Trophoblast cell (in vitro differentiated cells and primary cell): ENCODE results near the gene MED25. TPM values are rescaled to one million over a fixed set of nuclear protein-coding genes. Genes with fewer than 3 reads are reported as not detected.
A peak's percentile ranks its signal among the peaks of the same experiment; 100 is the strongest.

Source experiments
- DNase-seq, 2 donors: peaks; one replicate each; pipeline ENCODE4 v3.0.0-alpha.2; 2016
- H2AFZ ChIP-seq: 2 replicates; pipeline ENCODE4 v1.6.1; 2013; ENCODE audit warnings: low read length, moderate library complexity, mild to moderate bottlenecking; ENCODE audit not compliant: insufficient read depth, poor library complexity
- H2AK5ac ChIP-seq: 2 replicates; pipeline ENCODE4 v1.6.1; 2013; ENCODE audit warnings: mild to moderate bottlenecking, low read length
- H2BK120ac ChIP-seq: 2 replicates; pipeline ENCODE4 v1.6.1; 2013; ENCODE audit warnings: low read length, mild to moderate bottlenecking, moderate library complexity; ENCODE audit not compliant: insufficient read depth, poor library complexity
- H2BK12ac ChIP-seq: 2 replicates; pipeline ENCODE4 v1.6.1; 2013; ENCODE audit warnings: mild to moderate bottlenecking, low read length, moderate library complexity
- H2BK5ac ChIP-seq: 2 replicates; pipeline ENCODE4 v1.6.1; 2013; ENCODE audit warnings: low read length, low read depth, moderate library complexity, mild to moderate bottlenecking; ENCODE audit not compliant: poor library complexity
- H3K14ac ChIP-seq: 2 replicates; pipeline ENCODE4 v1.6.1; 2013; ENCODE audit warnings: mild to moderate bottlenecking, low read length
- H3K18ac ChIP-seq: 2 replicates; pipeline ENCODE4 v1.6.1; 2013; ENCODE audit warnings: mild to moderate bottlenecking, low read length
- H3K23ac ChIP-seq: 2 replicates; pipeline ENCODE4 v1.6.1; 2013; ENCODE audit warnings: low read length
- H3K27ac ChIP-seq: 2 replicates; pipeline ENCODE4 v1.5.1; 2013; ENCODE audit warnings: low read depth, mild to moderate bottlenecking, inconsistent platforms, low read length, moderate library complexity
- H3K27me3 ChIP-seq: 2 replicates; pipeline ENCODE4 v1.6.1; 2013; ENCODE audit warnings: inconsistent platforms, mild to moderate bottlenecking, low read length, moderate library complexity; ENCODE audit not compliant: insufficient read depth
- H3K36me3 ChIP-seq, 2 experiments: 1 replicate in 1 of 2; 2 replicates in 1 of 2; pipeline ENCODE4 v1.6.1; 2013; ENCODE audit warnings: low read length in 2 of 2, mild to moderate bottlenecking in 2 of 2, moderate library complexity in 1 of 2; ENCODE audit not compliant: insufficient read depth in 2 of 2, control insufficient read depth in 1 of 2
- H3K4ac ChIP-seq: 2 replicates; pipeline ENCODE4 v1.6.1; 2013; ENCODE audit warnings: low read depth, mild to moderate bottlenecking, low read length, moderate library complexity
- H3K4me1 ChIP-seq, 2 experiments: 1 replicate in 1 of 2; 2 replicates in 1 of 2; pipeline ENCODE4 v1.6.1; 2013; ENCODE audit warnings: low read length in 2 of 2, mild to moderate bottlenecking in 2 of 2, moderate library complexity in 1 of 2; ENCODE audit not compliant: insufficient read depth in 2 of 2, control insufficient read depth in 1 of 2
- H3K4me2 ChIP-seq: 2 replicates; pipeline ENCODE4 v1.6.1; 2013; ENCODE audit warnings: inconsistent platforms, mild to moderate bottlenecking, low read length, moderate library complexity
- H3K4me3 ChIP-seq: 2 replicates; pipeline ENCODE4 v1.5.1; 2013; ENCODE audit warnings: mild to moderate bottlenecking, low read depth, low read length, inconsistent platforms
- H3K79me1 ChIP-seq: one replicate; pipeline ENCODE4 v1.6.1; 2013; ENCODE audit warnings: low read length
- H3K79me2 ChIP-seq: 2 replicates; pipeline ENCODE4 v1.6.1; 2013; ENCODE audit warnings: low read length, mild to moderate bottlenecking; ENCODE audit not compliant: control insufficient read depth, insufficient read depth, poor library complexity
- H3K9ac ChIP-seq: 2 replicates; pipeline ENCODE4 v1.6.1; 2013; ENCODE audit warnings: mild to moderate bottlenecking, low read length
- H3K9me3 ChIP-seq: 2 replicates; pipeline ENCODE4 v1.6.1; 2013; ENCODE audit warnings: low read depth, mild to moderate bottlenecking, control low read depth, inconsistent platforms, low read length; ENCODE audit not compliant: insufficient read depth
- H4K12ac ChIP-seq: 2 replicates; pipeline ENCODE4 v1.6.1; 2013; ENCODE audit warnings: low read depth, mild to moderate bottlenecking, low read length, moderate library complexity
- H4K8ac ChIP-seq: 2 replicates; pipeline ENCODE4 v1.6.1; 2013; ENCODE audit warnings: low read depth, mild to moderate bottlenecking, low read length, moderate library complexity
- H4K91ac ChIP-seq: one replicate; pipeline ENCODE4 v1.6.1; 2013; ENCODE audit warnings: low read depth, mild to moderate bottlenecking, low read length, moderate library complexity
- WGBS: extraction: QIAGEN DNeasy Blood & Tissue Kit; methylation state at CpG from one replicate; pipeline ENCODE4 v1.1.7; 2013; ENCODE audit warnings: missing lambda C conversion rate; ENCODE audit not compliant: insufficient read length, insufficient coverage; ENCODE audit errors: extremely low coverage; 5-methylcytosine and 5-hydroxymethylcytosine counted together
- polyA plus RNA-seq: library from polyadenylated mRNA; stranded (reverse); fragments of 200-250 nt; gene quantifications from 2 replicates; pipeline ENCODE4 v1.2.3, GENCODE V29; 2013

The MED25 gene
- 50.3 and 50.7 TPM in 2 replicates for polyA plus RNA-seq

GRCh38 chr19:49817964-49818648 is at the start of gene MED25:
Gene MED25 (plus strand): TSS chr19:49818289. CDS start chr19:49818342, 53 bp downstream.
- peak within 1 kb of the TSS; percentile 85 for H3K4me2 ChIP-seq
- H3K14ac ChIP-seq = peak within 1 kb of the TSS; percentile 86
- H2BK5ac ChIP-seq = peak within 1 kb of the TSS; percentile 96
- no peak within 1 kb of the TSS for H3K23ac ChIP-seq
- H3K36me3 ChIP-seq = peaks cover 12 to 15% of the 10 kb centered on the region in 2 experiments
- H3K4me1 ChIP-seq = peaks cover 5% of the 10 kb centered on the region in 2 experiments
- peaks cover 10% of the 10 kb centered on the region for H3K79me2 ChIP-seq
- peak within 1 kb of the TSS; percentile 93 for H3K9ac ChIP-seq
- peak within 1 kb of the TSS; percentile 93 for H2BK120ac ChIP-seq
- H3K4me3 ChIP-seq = peak within 1 kb of the TSS; percentile 93
- peak within 1 kb of the TSS; percentile 80 for H2AK5ac ChIP-seq
- peak within 1 kb of the TSS; percentile 77 for H2AFZ ChIP-seq
- no peaks in the 10 kb centered on the region for H3K9me3 ChIP-seq
- peak within 1 kb of the TSS; percentile 83 for H3K18ac ChIP-seq
- DNase-seq = peak; percentile 83 to 92
- H3K27me3 ChIP-seq = no peaks in the 10 kb centered on the region
- H3K79me1 ChIP-seq = peaks cover 13% of the 10 kb centered on the region
- no peak within 1 kb of the TSS for H2BK12ac ChIP-seq
- H3K27ac ChIP-seq = peak within 1 kb of the TSS; percentile 44
- H4K91ac ChIP-seq = peak within 1 kb of the TSS; percentile 60
- no CpG with 5 or more reads among the region's 57 CpGs for WGBS
- H4K8ac ChIP-seq = peak within 1 kb of the TSS; percentile 94
- peak within 1 kb of the TSS; percentile 79 for H4K12ac ChIP-seq
- H3K4ac ChIP-seq = peak within 1 kb of the TSS; percentile 99

GRCh38 chr19:49770529-49770928 is 47.6 kb upstream of the MED25 start:
- Histone ChIP-seq H2BK120ac (no peak overlapping the region), H3K18ac (no peak overlapping the region), H3K27me3 (no peaks in the 10 kb centered on the region), H2AK5ac (no peak overlapping the region), H4K12ac (no peak overlapping the region), H3K4ac (no peak overlapping the region), H3K27ac (no peak overlapping the region), H3K79me2 (peaks cover 11% of the 10 kb centered on the region), H2AFZ (no peak overlapping the region), H4K8ac (no peak overlapping the region), H3K9me3 (no peaks in the 10 kb centered on the region), H3K4me3 (no peak overlapping the region), H3K23ac (no peak overlapping the region), H3K79me1 (peaks cover 15% of the 10 kb centered on the region), H4K91ac (no peak overlapping the region), H3K36me3 (peaks cover 13 to 17% of the 10 kb centered on the region in 2 experiments), H3K4me2 (no peak overlapping the region), H3K14ac (no peak overlapping the region), H3K4me1 (peaks cover 17 to 19% of the 10 kb centered on the region in 2 experiments), H2BK12ac (no peak overlapping the region), H2BK5ac (no peak overlapping the region), H3K9ac (no peak overlapping the region)
- no CpG with 5 or more reads among the region's 8 CpGs for WGBS
- DNase-seq = no peak

- H2BK12ac ChIP-seq = no peak overlapping the region
- peaks cover 17 to 20% of the 10 kb centered on the region in 2 experiments for H3K4me1 ChIP-seq
- H2AFZ ChIP-seq = no peak overlapping the region
- H3K36me3 ChIP-seq = peaks cover 19 to 25% of the 10 kb centered on the region in 2 experiments
- no peak overlapping the region for H3K14ac ChIP-seq
- H2AK5ac ChIP-seq = no peak overlapping the region
- H4K8ac ChIP-seq = no peak overlapping the region
- H4K12ac ChIP-seq = no peak overlapping the region
- H3K23ac ChIP-seq = no peak overlapping the region
- no peak overlapping the region for H3K4me2 ChIP-seq
- no peak overlapping the region for H2BK120ac ChIP-seq
- H3K9ac ChIP-seq = no peak overlapping the region
- no peaks in the 10 kb centered on the region for H3K27me3 ChIP-seq
- H3K9me3 ChIP-seq = no peaks in the 10 kb centered on the region
- H3K27ac ChIP-seq = no peak overlapping the region
- peaks cover 9% of the 10 kb centered on the region for H3K79me1 ChIP-seq
- no CpG with 5 or more reads among the region's 13 CpGs for WGBS
- no peak overlapping the region for H2BK5ac ChIP-seq
- H3K18ac ChIP-seq = no peak overlapping the region
- H3K4ac ChIP-seq = no peak overlapping the region
- peaks cover 11% of the 10 kb centered on the region for H3K79me2 ChIP-seq
- DNase-seq = no peak
- H4K91ac ChIP-seq = no peak overlapping the region
- H3K4me3 ChIP-seq = no peak overlapping the region
Measured at GRCh38 chr19:49771674-49772139, 46.4 kb upstream of the MED25 start.

GRCh38 chr19:49772850-49773432 is 45.1 kb upstream of the MED25 start:
- no peak overlapping the region for H3K18ac ChIP-seq
- H4K12ac ChIP-seq = no peak overlapping the region
- no peaks in the 10 kb centered on the region for H3K27me3 ChIP-seq
- no peak overlapping the region for H4K91ac ChIP-seq
- no peak overlapping the region for H2BK5ac ChIP-seq
- no CpG with 5 or more reads among the region's 10 CpGs for WGBS
- no peak overlapping the region for H3K4me2 ChIP-seq
- H4K8ac ChIP-seq = no peak overlapping the region
- H3K27ac ChIP-seq = no peak overlapping the region
- H2BK12ac ChIP-seq = no peak overlapping the region
- H3K36me3 ChIP-seq = peaks cover 21 to 25% of the 10 kb centered on the region in 2 experiments
- H2AK5ac ChIP-seq = no peak overlapping the region
- DNase-seq = no peak
- H3K4me3 ChIP-seq = no peak overlapping the region
- no peak overlapping the region for H3K23ac ChIP-seq
- H3K4me1 ChIP-seq = peaks cover 12 to 14% of the 10 kb centered on the region in 2 experiments
- no peak overlapping the region for H3K9ac ChIP-seq
- peaks cover 3% of the 10 kb centered on the region for H3K79me2 ChIP-seq
- H3K9me3 ChIP-seq = no peaks in the 10 kb centered on the region
- peak overlapping the region; percentile 2 for H3K4ac ChIP-seq
- no peak overlapping the region for H3K14ac ChIP-seq
- peak overlapping the region; percentile 25 for H2BK120ac ChIP-seq
- H2AFZ ChIP-seq = no peak overlapping the region
- H3K79me1 ChIP-seq = no peaks in the 10 kb centered on the region
